Smooth muscle cell (in vitro differentiated cells): ENCODE measurements around the gene SH3PXD2A. TPM values are rescaled to one million over a fixed set of nuclear protein-coding genes. Genes with fewer than 3 reads are reported as not detected.

Experiments
- DNase-seq: peaks from one replicate; lab custom pipeline; 2025; ENCODE audit not compliant: unreplicated experiment; lab: John Stamatoyannopoulos, UW
- H2AFZ ChIP-seq: fragments of 200-600 bp; sonication (generic); 2 replicates; pipeline ENCODE4 v1.6.0; 2016; ENCODE audit warnings: antibody characterized with exemption, low read depth, mild to moderate bottlenecking
- H3F3A ChIP-seq: fragments of 200-600 bp; sonication (generic); 2 replicates; pipeline ENCODE4 v1.6.0; 2017; ENCODE audit warnings: antibody characterized with exemption, low read depth
- H3K27ac ChIP-seq: fragments of 200-600 bp; sonication (generic); 2 replicates; pipeline ENCODE4 v1.5.1; 2016; ENCODE audit warnings: low read depth, mild to moderate bottlenecking
- H3K27me3 ChIP-seq: fragments of 200-600 bp; sonication (generic); 2 replicates; pipeline ENCODE4 v1.6.1; 2016; ENCODE audit warnings: low read depth, mild to moderate bottlenecking
- H3K36me3 ChIP-seq: fragments of 200-600 bp; sonication (generic); 2 replicates; pipeline ENCODE4 v1.5.1; 2016; ENCODE audit warnings: low read depth
- H3K4me1 ChIP-seq: fragments of 200-600 bp; sonication (generic); 2 replicates; pipeline ENCODE4 v1.5.1; 2016; ENCODE audit warnings: low read depth
- H3K4me2 ChIP-seq: fragments of 200-600 bp; sonication (generic); 2 replicates; pipeline ENCODE4 v1.6.0; 2016; ENCODE audit warnings: mild to moderate bottlenecking
- H3K4me3 ChIP-seq: fragments of 200-600 bp; sonication (generic); 2 replicates; pipeline ENCODE4 v1.5.1; 2016; ENCODE audit warnings: mild to moderate bottlenecking
- H3K79me2 ChIP-seq: fragments of 200-600 bp; sonication (generic); 2 replicates; pipeline ENCODE4 v1.6.0; 2016; ENCODE audit warnings: low read depth, mild to moderate bottlenecking
- H3K9ac ChIP-seq: fragments of 200-600 bp; sonication (generic); 2 replicates; pipeline ENCODE4 v1.6.0; 2016; ENCODE audit warnings: low read depth
- H3K9me3 ChIP-seq: fragments of 200-600 bp; sonication (generic); replicated peaks from 2 replicates; pipeline ENCODE4 v1.5.1; 2016; ENCODE audit warnings: low read depth
- H4K20me1 ChIP-seq: fragments of 200-600 bp; sonication (generic); 2 replicates; pipeline ENCODE4 v1.6.0; 2016; ENCODE audit warnings: low read depth
- CTCF ChIP-seq: fragments of 200-600 bp; sonication (generic); IDR thresholded peaks from 2 replicates; pipeline ENCODE4 v1.5.1; 2017; ENCODE audit warnings: borderline replicate concordance, mild to moderate bottlenecking, antibody characterized with exemption; ENCODE audit not compliant: insufficient read depth, poor library complexity, severe bottlenecking
- WGBS: methylation state at CpG from one replicate; pipeline ENCODE4 v1.1.7; 2016; ENCODE audit warnings: low lambda C conversion rate; 5-methylcytosine and 5-hydroxymethylcytosine counted together
- polyA plus RNA-seq: library from polyadenylated mRNA; unstranded; fragments of >200 nt; fragmentation: Nextera tagmentation; extraction: Ambion mirVana; gene quantifications from 2 replicates; pipeline ENCODE4 v1.2.1, GENCODE V29; 2016
- total RNA-seq: library from RNA; depleted of rRNA; stranded (reverse); fragments of >200 nt; gene quantifications from 2 replicates; pipeline ENCODE4 v1.2.3, GENCODE V29; 2014

The SH3PXD2A gene
- total and polyA plus RNA-seq, 2 experiments from 2014 or later, result 30.1 to 37.9 TPM

- peaks cover 98% of the 10 kb centered on the region for H3K79me2 ChIP-seq
- H3K36me3 ChIP-seq, result no peaks in the 10 kb centered on the region
- peak overlapping the region; percentile 48 for H3K27ac ChIP-seq
- peak overlapping the region; percentile 7 for H3K9ac ChIP-seq
- DNase-seq, result no peak
- H2AFZ ChIP-seq, result no peak overlapping the region
- H3K9me3 ChIP-seq, result no peaks in the 10 kb centered on the region
- no peak for TF ChIP-seq CTCF
- H4K20me1 ChIP-seq, result peaks cover 96% of the 10 kb centered on the region
- no peaks in the 10 kb centered on the region for H3K27me3 ChIP-seq
- 64% methylated on average over 18 of the region's 18 CpGs for WGBS
- H3K4me1 ChIP-seq, result peaks cover 45% of the 10 kb centered on the region
- H3K4me2 ChIP-seq, result peak overlapping the region; percentile 70
- H3F3A ChIP-seq, result peaks cover 13% of the 10 kb centered on the region
- H3K4me3 ChIP-seq, result no peak overlapping the region
Measured at GRCh38 chr10:103839872-103840739, 15.3 kb downstream of the SH3PXD2A start.

GRCh38 chr10:103839519-103839871 is 15.9 kb downstream of the SH3PXD2A start:
- Histone ChIP-seq H3K4me3 (no peak overlapping the region), H3F3A (peaks cover 18% of the 10 kb centered on the region), H3K27me3 (no peaks in the 10 kb centered on the region), H3K36me3 (no peaks in the 10 kb centered on the region), H3K4me1 (peaks cover 48% of the 10 kb centered on the region), H4K20me1 (peaks cover 97% of the 10 kb centered on the region), H3K9ac (peak overlapping the region; percentile 7), H3K27ac (peak overlapping the region; percentile 48), H3K4me2 (peak overlapping the region; percentile 70), H3K9me3 (no peaks in the 10 kb centered on the region), H3K79me2 (peaks cover 97% of the 10 kb centered on the region), H2AFZ (no peak overlapping the region)
- no peak for DNase-seq
- TF ChIP-seq CTCF, result no peak
- 46% methylated on average over 8 of the region's 9 CpGs for WGBS

- Histone ChIP-seq H3K36me3 (no peaks in the 10 kb centered on the region), H3F3A (peaks cover 23% of the 10 kb centered on the region), H3K27ac (peak overlapping the region; percentile 48), H3K9ac (no peak overlapping the region), H4K20me1 (peaks cover 97% of the 10 kb centered on the region), H3K4me3 (no peak overlapping the region), H3K4me2 (peak overlapping the region; percentile 70), H3K9me3 (no peaks in the 10 kb centered on the region), H3K4me1 (peaks cover 46% of the 10 kb centered on the region), H3K27me3 (no peaks in the 10 kb centered on the region), H3K79me2 (peaks cover 97% of the 10 kb centered on the region), H2AFZ (no peak overlapping the region)
- 48% methylated on average over 13 of the region's 13 CpGs for WGBS
- TF ChIP-seq CTCF, result no peak
- DNase-seq, result no peak
Measured at GRCh38 chr10:103838862-103839518, 16.4 kb downstream of the SH3PXD2A start.
